Endothelial cell of umbilical vein (primary cell): ENCODE measurements around the gene SEC61A1. TPM values are rescaled to one million over a fixed set of nuclear protein-coding genes. Genes with fewer than 3 reads are reported as not detected.

Experiments used
- BruUV-seq: library from RNA; stranded (reverse); fragments of 400-500 nt; replicated peaks from 2 replicates; lab custom pipeline; 2021; lab: Mats Ljungman, UMichigan
- CTCF ChIA-PET: fragments of 300-600, 350-600 bp; sonication (Branson Sonifier 250); formaldehyde crosslinking; loops from one replicate; lab custom pipeline; 2021; ENCODE audit warnings: antibody characterized with exemption, inconsistent platforms; lab: Charles Lee
- POLR2A ChIA-PET: fragments of 300-600, 350-600 bp; sonication (Branson Sonifier 250); formaldehyde crosslinking; loops from one replicate; lab custom pipeline; 2021; ENCODE audit warnings: antibody characterized with exemption, inconsistent platforms; lab: Charles Lee
- DNase-seq: peaks from one replicate; pipeline ENCODE4 v3.0.0-alpha.2; 2011; ENCODE audit warnings: low read depth, low spot score
- FAIRE-seq: peaks from 2 replicates; lab custom pipeline; 2011; peaks lifted over from hg19 to GRCh38; lab: Jason Lieb, UNC
- H2AFZ ChIP-seq: 2 replicates; pipeline ENCODE4 v1.6.0; 2012; ENCODE audit warnings: low read depth, low read length, control low read depth, inconsistent platforms
- H3K27ac ChIP-seq: 2 replicates; pipeline ENCODE4 v1.5.1; 2011; ENCODE audit warnings: low read depth, mild to moderate bottlenecking, control low read depth, low read length, moderate library complexity; ENCODE audit not compliant: insufficient read depth
- H3K27me3 ChIP-seq, 2 experiments: 2 replicates each; pipeline versions ENCODE4 v1.6.0 to v1.6.1; 2011; ENCODE audit warnings: low read length in 2 of 2, mixed read lengths in 1 of 2; ENCODE audit not compliant: control insufficient read depth in 2 of 2, insufficient read depth in 2 of 2
- H3K36me3 ChIP-seq, 2 experiments: 2 replicates in 1 of 2; 3 replicates in 1 of 2; pipeline ENCODE4 v1.5.1; 2011; ENCODE audit warnings: low read length in 2 of 2, mild to moderate bottlenecking in 1 of 2, moderate library complexity in 1 of 2; ENCODE audit not compliant: control insufficient read depth in 2 of 2, insufficient read depth in 2 of 2; ENCODE audit errors: extremely low read depth in 1 of 2
- H3K4me1 ChIP-seq: 3 replicates; pipeline ENCODE4 v1.5.1; 2011; ENCODE audit warnings: mild to moderate bottlenecking, low read length; ENCODE audit not compliant: control insufficient read depth, insufficient read depth; ENCODE audit errors: extremely low read depth
- H3K4me2 ChIP-seq: 2 replicates; pipeline ENCODE4 v1.6.1; 2011; ENCODE audit warnings: low read length, control low read depth, mixed read lengths; ENCODE audit not compliant: insufficient read depth
- H3K4me3 ChIP-seq, 3 experiments: fragments of 200-600 bp in 1 of 3; sonication (generic), shearing (Covaris generic) in 1 of 3; replicated peaks in 1 of 3; 2 replicates each; pipeline ENCODE4 v1.5.1; 2011 to 2016; ENCODE audit warnings: control low read depth in 3 of 3, low read length in 3 of 3, mild to moderate bottlenecking in 2 of 3, inconsistent platforms in 1 of 3, low read depth in 1 of 3, moderate library complexity in 1 of 3; ENCODE audit not compliant: insufficient read depth in 1 of 3
- H3K79me2 ChIP-seq: 2 replicates; pipeline ENCODE4 v1.6.0; 2012; ENCODE audit warnings: low read length, inconsistent platforms; ENCODE audit not compliant: control insufficient read depth, insufficient read depth
- H3K9ac ChIP-seq: replicated peaks from 2 replicates; pipeline ENCODE3; 2011; ENCODE audit warnings: low read length, control low read depth; ENCODE audit not compliant: insufficient read depth; ENCODE audit errors: extremely low read depth
- H3K9me1 ChIP-seq: replicated peaks from 3 replicates; pipeline ENCODE4 v1.6.0; 2011; ENCODE audit warnings: mild to moderate bottlenecking, low read length; ENCODE audit not compliant: control insufficient read depth, insufficient read depth; ENCODE audit errors: extremely low read depth
- H3K9me3 ChIP-seq: replicated peaks from 2 replicates; pipeline ENCODE4 v1.5.1; 2012; ENCODE audit warnings: low read length, inconsistent platforms; ENCODE audit not compliant: control insufficient read depth, insufficient read depth
- H4K20me1 ChIP-seq: replicated peaks from 2 replicates; pipeline ENCODE3; 2011; ENCODE audit warnings: mild to moderate bottlenecking, low read length; ENCODE audit not compliant: control insufficient read depth, insufficient read depth; ENCODE audit errors: extremely low read depth
- EZH2 ChIP-seq: IDR thresholded peaks from 2 replicates; pipeline ENCODE4 v1.6.1; 2012; ENCODE audit warnings: borderline replicate concordance, low read depth, mild to moderate bottlenecking, moderate library complexity, low read length, inconsistent platforms; ENCODE audit not compliant: severe bottlenecking
- FOS ChIP-seq: IDR thresholded peaks from 2 replicates; pipeline ENCODE4 v1.6.1; 2011; ENCODE audit warnings: mild to moderate bottlenecking, low read length, moderate library complexity, borderline replicate concordance; ENCODE audit not compliant: insufficient read depth
- GATA2 ChIP-seq: IDR thresholded peaks from 2 replicates; pipeline ENCODE4 v1.7.0; 2011; ENCODE audit warnings: low read depth, mild to moderate bottlenecking, moderate library complexity, mixed read lengths, low read length; ENCODE audit not compliant: insufficient read length, insufficient read depth
- JUN ChIP-seq: IDR thresholded peaks from 2 replicates; pipeline ENCODE4 v1.6.1; 2011; ENCODE audit warnings: borderline replicate concordance, low read depth; ENCODE audit not compliant: insufficient read length, insufficient read depth
- MYC ChIP-seq: IDR thresholded peaks from one replicate; pipeline ENCODE4 v1.6.1; 2011; ENCODE audit warnings: mild to moderate bottlenecking, low read depth, low read length
- POLR2A ChIP-seq: IDR thresholded peaks from 2 replicates; pipeline ENCODE4 v1.6.1; 2012; ENCODE audit warnings: low read depth, mild to moderate bottlenecking, control low read depth, low read length
- POLR2AphosphoS5 ChIP-seq: IDR thresholded peaks from 2 replicates; pipeline ENCODE4 v1.6.1; 2012; ENCODE audit warnings: low read depth, mild to moderate bottlenecking, control low read depth, low read length, moderate library complexity; ENCODE audit not compliant: insufficient read depth
- dilution Hi-C: fragments of 300-500 bp; cut with MboI; formaldehyde crosslinking; loops from one replicate; pipeline ENCODE4 v1.15.0; 2019; ENCODE audit warnings: low sequenced_read_pairs; ENCODE audit not compliant: extremely low pct_ligation_motif_present
- intact Hi-C: fragments of 100-400 bp; cut with micrococcal nuclease; formaldehyde crosslinking; loops from one replicate; pipeline ENCODE4 v1.10.0; 2022
- polyA plus RNA-seq, 4 experiments: library from polyadenylated mRNA; depleted of rRNA in 3 of 4; stranded (reverse) in 3 of 4; unstranded in 1 of 4; fragments of >200 nt; gene quantifications; 2 replicates each; pipeline versions ENCODE4 v1.2.1 to v1.2.3, GENCODE V29; 2011 to 2012; ENCODE audit warnings: missing spikeins in 1 of 4
- total RNA-seq: library from RNA; stranded (reverse); gene quantifications from 2 replicates; pipeline ENCODE4 v1.2.3, GENCODE V29; 2021
- TF ChIP-seq, protein P1 (sequence below), 2 donors: IDR thresholded peaks; 1 replicate in 1 of 2; 2 replicates in 1 of 2; pipeline ENCODE4 v1.5.1; 2011; ENCODE audit warnings: low read length in 2 of 2, mild to moderate bottlenecking in 2 of 2, moderate library complexity in 2 of 2, control low read depth in 1 of 2, inconsistent platforms in 1 of 2, low read depth in 1 of 2; ENCODE audit not compliant: insufficient read depth in 1 of 2; ENCODE audit errors: extremely low read depth in 1 of 2
- TF ChIP-seq, protein P2 (sequence below): IDR thresholded peaks from 2 replicates; pipeline ENCODE4 v1.6.1; 2011; ENCODE audit not compliant: insufficient read depth, insufficient read length

The SEC61A1 gene
- total and polyA plus RNA-seq, 2 donors (not counting 3 experiments of a cell fraction or from before 2014, with no cell fraction given) = 307 to 312 TPM

DNA sequence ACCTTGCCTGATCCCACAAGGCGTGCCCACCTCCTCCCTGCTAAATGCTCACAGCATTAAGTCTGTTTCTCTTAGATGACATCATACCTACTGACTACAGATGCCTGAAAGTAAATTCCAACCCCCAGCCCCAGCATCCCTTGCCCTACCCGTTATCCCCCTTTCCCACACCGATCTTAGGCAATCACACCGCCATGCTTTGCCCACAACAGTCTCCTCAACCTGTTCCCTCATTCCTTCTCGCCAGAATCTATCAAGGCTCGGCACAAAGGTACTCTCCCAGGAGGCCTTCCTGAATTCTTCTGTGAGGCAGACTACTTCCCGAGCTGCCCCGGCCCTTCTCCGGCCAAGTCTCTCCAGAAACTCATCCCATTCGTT, 789 bp upstream of the SEC61A1 start:
- H3K27ac ChIP-seq = peak overlapping the region; percentile 54
- dilution Hi-C loops (no loop called here), intact Hi-C loops (loop anchor here (5.0 kb wide), 2 partner anchors 459 to 474 kb away; partner anchors contain the start of gene TPRA1)
- no peaks in the 10 kb centered on the region for H3K9me3 ChIP-seq
- CTCF ChIA-PET = interaction anchor here (1.0 to 2.3 kb wide), 2 partner anchors 360 to 476 kb away, joined by 5 to 11 read pairs; no protein-coding TSS in a partner anchor
- FAIRE-seq (peak; percentile 12), DNase-seq (no peak)
- H3K4me1 ChIP-seq = peaks cover 39% of the 10 kb centered on the region
- H3K79me2 ChIP-seq = peaks cover 42% of the 10 kb centered on the region
- H3K9ac ChIP-seq = peak overlapping the region; percentile 87
- no peaks in the 10 kb centered on the region for H3K9me1 ChIP-seq
- peaks cover 9% of the 10 kb centered on the region for H4K20me1 ChIP-seq
- peak overlapping the region; percentile 65 to 90 (median 74) for H3K4me3 ChIP-seq
- peaks cover 6 to 18% of the 10 kb centered on the region in 2 experiments for H3K36me3 ChIP-seq
- peak overlapping the region; percentile 93 for H2AFZ ChIP-seq
- peak overlapping the region; percentile 88 for H3K4me2 ChIP-seq
- TF ChIP-seq POLR2A (peak; percentile 8), EZH2 (no peak)
- TF ChIP-seq, protein P1, sequence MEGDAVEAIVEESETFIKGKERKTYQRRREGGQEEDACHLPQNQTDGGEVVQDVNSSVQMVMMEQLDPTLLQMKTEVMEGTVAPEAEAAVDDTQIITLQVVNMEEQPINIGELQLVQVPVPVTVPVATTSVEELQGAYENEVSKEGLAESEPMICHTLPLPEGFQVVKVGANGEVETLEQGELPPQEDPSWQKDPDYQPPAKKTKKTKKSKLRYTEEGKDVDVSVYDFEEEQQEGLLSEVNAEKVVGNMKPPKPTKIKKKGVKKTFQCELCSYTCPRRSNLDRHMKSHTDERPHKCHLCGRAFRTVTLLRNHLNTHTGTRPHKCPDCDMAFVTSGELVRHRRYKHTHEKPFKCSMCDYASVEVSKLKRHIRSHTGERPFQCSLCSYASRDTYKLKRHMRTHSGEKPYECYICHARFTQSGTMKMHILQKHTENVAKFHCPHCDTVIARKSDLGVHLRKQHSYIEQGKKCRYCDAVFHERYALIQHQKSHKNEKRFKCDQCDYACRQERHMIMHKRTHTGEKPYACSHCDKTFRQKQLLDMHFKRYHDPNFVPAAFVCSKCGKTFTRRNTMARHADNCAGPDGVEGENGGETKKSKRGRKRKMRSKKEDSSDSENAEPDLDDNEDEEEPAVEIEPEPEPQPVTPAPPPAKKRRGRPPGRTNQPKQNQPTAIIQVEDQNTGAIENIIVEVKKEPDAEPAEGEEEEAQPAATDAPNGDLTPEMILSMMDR (IDR thresholded peaks at IDR 0.05; ENCODE audit: extremely low read depth in 1 of 2, insufficient read depth in 1 of 2, low read depth in 1 of 2, low read length in 2 of 2) = no peak
- POLR2A ChIA-PET = no interaction called here
- no TSS peak for BruUV-seq
- H3K27me3 ChIP-seq = peaks cover 9 to 19% of the 10 kb centered on the region in 2 experiments

DNA sequence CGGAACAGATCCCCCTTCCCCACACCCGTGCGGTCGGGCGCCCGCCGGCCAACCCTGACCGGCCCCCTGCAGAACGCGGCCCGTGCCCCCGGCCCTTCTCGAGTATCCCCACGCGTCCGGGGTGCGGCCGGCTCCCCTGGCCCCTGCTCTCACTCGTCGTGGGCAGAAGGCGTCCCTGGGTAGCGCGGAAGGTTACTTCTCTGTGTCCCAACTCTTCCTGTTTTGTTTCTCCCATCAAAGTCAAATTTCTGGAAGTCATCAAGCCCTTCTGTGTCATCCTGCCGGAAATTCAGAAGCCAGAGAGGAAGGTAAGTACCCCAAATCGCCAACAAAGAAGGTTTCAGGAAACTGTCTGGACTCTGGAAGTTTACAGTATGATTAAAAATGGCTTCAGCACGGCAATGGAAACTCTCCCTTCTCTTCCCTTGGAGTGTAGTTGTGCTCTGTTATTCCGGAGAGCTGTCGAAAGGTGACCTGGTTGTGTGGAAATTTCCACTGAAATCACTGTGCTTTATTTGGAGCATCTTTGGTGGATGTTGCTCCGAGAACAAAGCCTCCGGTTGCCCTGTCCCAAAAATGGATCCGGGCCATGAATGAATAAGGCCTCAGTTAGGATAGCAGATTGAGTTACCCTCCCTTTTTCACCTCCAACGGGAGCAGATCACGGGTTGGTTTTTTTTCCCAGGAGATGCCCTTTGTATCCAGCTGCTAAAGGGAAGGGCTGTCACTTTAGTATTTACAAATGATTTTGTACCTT, 536 bp downstream of the SEC61A1 start:
- intact Hi-C loops = loop anchor here (2.0 to 5.0 kb wide), 4 partner anchors 356 to 475 kb away; partner anchors contain the start of gene TPRA1

More for the DNA sequence above, 536 bp downstream of the SEC61A1 start:
- Histone ChIP-seq H3K9ac (peak overlapping the region; percentile 96), H3K27ac (peak overlapping the region; percentile 92), H4K20me1 (peaks cover 9% of the 10 kb centered on the region), H3K9me3 (no peaks in the 10 kb centered on the region), H3K27me3 (peaks cover 3 to 7% of the 10 kb centered on the region in 2 experiments), H3K4me2 (peak overlapping the region; percentile 100), H3K4me3 (peak overlapping the region; percentile 90 to 99 (median 99)), H3K4me1 (peaks cover 39% of the 10 kb centered on the region), H3K9me1 (no peaks in the 10 kb centered on the region), H2AFZ (peak overlapping the region; percentile 68), H3K79me2 (peaks cover 50% of the 10 kb centered on the region), H3K36me3 (peaks cover 13 to 23% of the 10 kb centered on the region in 2 experiments)
- FAIRE-seq (no peak), DNase-seq (peak; percentile 41)
- ChIA-PET CTCF (interaction anchor here (2.3 kb wide), 1 partner anchor 478 kb away, joined by 11 read pairs; no protein-coding TSS in a partner anchor), POLR2A (interaction anchor here (1.0 kb wide), 1 partner anchor 11 kb away, joined by 3 read pairs; no protein-coding TSS in a partner anchor)
- dilution Hi-C loops = no loop called here
- TF ChIP-seq FOS (no peak), EZH2 (no peak), JUN (no peak), POLR2AphosphoS5 (no peak), POLR2A (no peak), MYC (no peak), GATA2 (no peak)
- TF ChIP-seq, protein P1 (IDR thresholded peaks at IDR 0.05; ENCODE audit: extremely low read depth in 1 of 2, insufficient read depth in 1 of 2, low read depth in 1 of 2, low read length in 2 of 2) = no peak
- TF ChIP-seq, protein P2, sequence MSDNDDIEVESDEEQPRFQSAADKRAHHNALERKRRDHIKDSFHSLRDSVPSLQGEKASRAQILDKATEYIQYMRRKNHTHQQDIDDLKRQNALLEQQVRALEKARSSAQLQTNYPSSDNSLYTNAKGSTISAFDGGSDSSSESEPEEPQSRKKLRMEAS = no peak
- TSS peak; percentile 65 for BruUV-seq
